ENCODE results near the gene BCLAF3.

BCLAF3 gene

DNA sequence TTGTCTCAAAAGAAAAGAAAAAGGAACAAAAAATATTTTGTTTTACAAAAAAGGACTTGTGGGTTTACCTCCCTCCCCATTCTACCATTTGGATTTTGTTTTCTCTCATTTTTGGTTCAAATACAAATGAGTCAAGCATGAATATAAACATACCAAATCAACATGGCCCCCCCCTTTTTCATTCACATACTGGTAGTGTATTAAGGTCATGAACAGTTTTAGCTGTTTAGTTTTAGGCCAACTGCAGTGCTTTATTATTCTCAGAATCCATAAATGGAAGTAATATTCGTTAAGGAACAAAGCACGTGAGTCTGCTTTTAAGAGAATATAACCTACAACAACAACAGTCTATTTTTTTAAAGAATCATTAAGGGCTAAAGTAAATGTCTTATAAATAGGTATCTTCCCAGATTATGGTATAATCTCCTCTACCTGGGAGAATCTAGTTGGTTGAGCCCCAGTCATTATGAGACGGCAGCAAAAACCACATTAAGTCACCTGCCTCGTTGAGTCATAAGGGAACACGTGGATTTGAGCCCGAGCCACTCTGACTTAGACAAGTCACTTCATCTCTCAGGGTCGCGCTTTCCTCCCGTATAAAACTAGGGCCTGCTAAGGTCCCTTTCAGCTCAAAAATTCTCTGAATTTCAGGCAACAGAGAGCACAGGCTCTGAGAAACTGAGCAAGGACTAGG is 26.7 kb downstream of the BCLAF3 start:
- FAIRE-seq, result no peak

DNA sequence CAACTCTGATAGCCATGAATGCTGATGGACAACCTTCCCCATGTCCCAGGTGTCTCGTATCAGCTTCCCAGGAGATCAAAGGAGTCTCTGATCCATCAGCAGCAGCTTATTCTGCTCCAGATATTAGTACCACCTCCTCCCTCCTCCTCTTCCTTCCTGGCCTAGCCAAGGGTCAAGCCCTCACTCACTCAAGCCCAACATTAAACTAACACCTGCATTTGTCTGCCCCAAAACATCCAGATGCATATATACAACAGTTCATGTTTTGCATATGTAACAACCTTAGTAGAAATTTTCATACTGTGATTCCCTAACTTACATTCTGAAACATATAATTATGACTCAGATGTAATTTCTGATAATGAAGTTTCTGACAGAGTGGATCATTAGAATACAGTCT is 29.9 kb downstream of the BCLAF3 start:
- no peak for FAIRE-seq

DNA sequence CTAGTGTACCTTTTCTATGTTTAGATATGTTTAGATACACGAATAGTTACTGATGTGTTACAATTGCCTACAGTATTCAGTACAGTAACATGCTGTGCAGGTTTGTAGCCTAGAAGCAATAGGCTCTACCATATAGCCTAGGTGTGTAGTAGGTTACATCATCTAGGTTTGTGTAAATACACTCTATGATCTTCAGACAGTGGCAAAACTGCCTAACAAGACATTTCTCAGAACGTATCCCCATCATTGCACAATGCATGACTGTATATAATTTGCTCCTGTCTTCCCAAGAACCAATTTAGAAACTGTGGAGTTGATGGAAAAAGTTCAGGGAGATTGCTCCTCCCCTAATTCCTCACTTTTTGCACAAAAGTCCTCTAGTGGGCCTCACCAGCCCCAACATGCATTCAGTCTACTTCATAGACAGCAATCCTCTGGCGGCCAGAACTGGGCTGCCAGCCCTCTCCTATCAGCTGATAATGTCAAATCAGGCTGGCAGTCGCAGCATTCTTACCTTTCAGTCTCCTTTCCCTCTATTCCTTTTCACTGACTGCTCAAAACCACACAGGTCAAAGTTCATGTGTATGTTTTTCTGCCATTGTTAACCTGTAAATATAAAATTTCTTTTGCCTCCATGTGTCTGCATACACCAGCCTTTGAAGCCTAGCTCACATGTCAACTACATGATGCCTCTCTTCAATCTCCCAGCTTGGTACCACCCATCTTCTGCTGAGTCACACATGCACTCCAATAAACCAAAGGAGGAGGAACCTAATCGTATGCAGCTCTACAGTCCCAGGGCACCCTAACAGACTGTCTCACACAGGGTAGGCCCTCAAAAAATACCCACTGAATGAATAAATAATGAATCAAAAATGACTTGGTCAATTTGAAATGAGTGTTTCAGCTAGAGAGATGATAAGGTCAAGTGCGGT is 32.0 kb downstream of the BCLAF3 start:
- FAIRE-seq, result no peak

- no peak for FAIRE-seq
Measured at GRCh38 chrX:19956923-19957322, 33.9 kb downstream of the BCLAF3 start.

DNA sequence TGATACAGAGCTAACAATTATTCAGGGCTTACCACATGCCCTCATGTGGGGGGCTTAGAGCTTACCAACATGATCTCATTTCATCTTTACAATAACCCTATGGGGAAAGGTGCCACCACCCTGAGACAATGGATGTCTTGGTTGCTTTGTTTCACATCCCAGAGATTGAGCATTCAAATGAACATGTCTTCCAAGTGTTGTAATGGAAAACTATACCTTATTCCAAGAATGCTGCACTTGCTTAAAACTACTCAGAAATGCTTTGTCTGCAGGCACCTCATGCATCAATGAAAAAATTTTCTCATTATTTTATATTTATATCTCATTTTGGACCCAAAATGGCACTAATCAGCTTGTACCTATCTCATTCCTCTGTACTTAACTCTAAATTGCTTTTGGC is 34.6 kb downstream of the BCLAF3 start:
- no peak for FAIRE-seq

DNA sequence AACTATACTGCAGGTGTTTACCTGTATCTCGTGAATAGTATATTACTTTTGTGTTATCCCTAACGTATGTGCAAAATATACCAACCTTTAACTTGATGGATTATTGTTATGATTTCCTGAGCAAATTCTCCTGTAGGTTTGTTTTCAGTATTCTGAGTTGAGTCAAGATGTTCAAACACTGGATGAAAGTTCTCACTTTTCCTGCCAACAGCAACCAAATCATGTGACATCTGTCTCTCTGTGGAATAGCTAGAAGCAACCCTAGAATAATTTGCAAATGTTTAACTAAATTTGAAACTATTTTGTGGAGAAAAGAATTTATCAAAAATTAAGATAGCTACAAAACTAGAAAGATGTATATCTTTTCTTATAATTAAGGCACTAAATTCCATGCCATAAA is 35.6 kb downstream of the BCLAF3 start:
- no peak for FAIRE-seq

- FAIRE-seq, result no peak
Measured at GRCh38 chrX:19954335-19955096, 36.3 kb downstream of the BCLAF3 start.

DNA sequence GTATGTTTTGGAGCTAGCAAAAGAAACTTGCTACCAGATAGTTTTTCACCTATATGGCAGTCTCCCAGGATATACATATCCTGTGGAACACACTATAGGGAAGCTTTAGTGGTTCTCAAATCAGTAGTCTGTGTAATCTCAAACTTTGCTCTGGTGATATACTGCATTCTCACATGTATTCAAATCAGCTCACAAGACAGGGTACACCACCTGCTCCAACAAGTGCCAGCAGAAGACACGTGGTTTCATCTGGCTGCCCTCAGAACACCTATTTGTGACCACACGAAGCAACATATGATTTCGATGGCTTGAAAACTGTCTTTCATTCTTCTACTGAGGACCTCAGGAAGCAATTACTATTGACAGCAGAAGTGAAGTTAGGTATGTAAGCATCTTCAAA is 37.7 kb downstream of the BCLAF3 start:
- no peak for FAIRE-seq

GRCh38 chrX:19949340-19949739 is 41.5 kb downstream of the BCLAF3 start:
- FAIRE-seq, result no peak

DNA sequence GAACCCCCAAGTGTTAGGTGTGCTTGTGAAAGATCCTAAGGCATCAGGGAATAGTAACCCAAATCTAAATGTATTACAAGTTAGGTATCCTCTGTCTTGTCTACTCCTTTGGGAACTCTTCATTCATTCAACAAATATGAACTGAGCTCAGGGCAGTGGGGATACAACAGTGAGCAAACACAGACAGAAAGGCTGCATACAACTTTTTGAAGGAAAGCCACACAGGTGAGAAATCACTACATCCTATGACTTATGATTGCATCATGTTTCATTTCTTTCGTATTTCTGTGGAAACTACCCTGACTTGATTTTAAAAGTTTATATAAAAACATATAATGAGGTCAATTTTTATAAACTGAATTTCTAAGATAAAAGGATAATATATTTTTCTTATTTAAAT is 43.2 kb downstream of the BCLAF3 start:
- FAIRE-seq, result no peak

All from A204.1 (cell line).